Measurements from ENCODE around the gene REEP3. TPM values are rescaled to one million over a fixed set of nuclear protein-coding genes. Genes with fewer than 3 reads are reported as not detected.

The REEP3 gene
- total RNA-seq, 6 experiments from 2014 or later, result 66.0 to 83.2 (median 75.6) TPM

GRCh38 chr10:63501954-63502353, 19.2 kb upstream of the REEP3 start:
- Mint-ChIP-seq H3K9me3 (no peaks in the 10 kb centered on the region), H3K27me3 (ENCODE audit: insufficient read depth) (no peaks in the 10 kb centered on the region; the same call in 1 of the 2 replicates), H3K4me1 (ENCODE audit: low read depth) (peaks cover 43% of the 10 kb centered on the region), H3K36me3 (ENCODE audit: low read depth) (peaks cover 15% of the 10 kb centered on the region), H3K4me3 (no peak overlapping the region), H3K27ac (no peak overlapping the region)
- DNase-seq, result no peak
- no peak for TF ChIP-seq CTCF (IDR thresholded peaks at IDR 0.05)

GRCh38 chr10:63502832-63503231, 18.4 kb upstream of the REEP3 start:
- peaks cover 39% of the 10 kb centered on the region for H3K4me1 Mint-ChIP-seq (ENCODE audit: low read depth)
- no peak overlapping the region for H3K4me3 Mint-ChIP-seq
- TF ChIP-seq CTCF (IDR thresholded peaks at IDR 0.05), result no peak
- no peaks in the 10 kb centered on the region for H3K9me3 Mint-ChIP-seq
- H3K36me3 Mint-ChIP-seq (ENCODE audit: low read depth), result peaks cover 13% of the 10 kb centered on the region
- H3K27ac Mint-ChIP-seq, result no peak overlapping the region
- H3K27me3 Mint-ChIP-seq (ENCODE audit: insufficient read depth), result no peaks in the 10 kb centered on the region; the same call in 1 of the 2 replicates
- no peak for DNase-seq

DNA sequence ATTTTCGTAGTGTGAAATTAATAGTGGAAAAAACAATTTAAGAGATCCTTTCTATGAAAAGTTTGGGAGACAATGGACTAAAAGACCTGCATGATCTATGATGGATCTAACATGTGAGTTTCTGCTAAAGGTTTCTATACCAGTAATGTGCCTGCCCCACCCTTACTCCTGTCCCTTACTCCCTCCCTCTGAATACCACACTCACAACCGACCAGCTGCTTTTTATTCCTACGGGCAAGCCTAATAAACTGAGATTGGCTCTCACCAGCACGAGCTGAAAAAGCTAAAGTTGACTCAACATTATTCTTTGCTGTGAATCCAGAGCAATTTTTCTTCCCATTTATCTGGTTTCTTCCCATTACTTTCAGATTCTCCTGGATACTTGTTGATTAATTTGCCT, 17.8 kb upstream of the REEP3 start:
- no peak for TF ChIP-seq CTCF (IDR thresholded peaks at IDR 0.05)
- Mint-ChIP-seq H3K4me1 (ENCODE audit: low read depth) (peaks cover 36% of the 10 kb centered on the region), H3K4me3 (no peak overlapping the region), H3K9me3 (no peaks in the 10 kb centered on the region), H3K36me3 (ENCODE audit: low read depth) (peaks cover 18% of the 10 kb centered on the region), H3K27ac (no peak overlapping the region), H3K27me3 (ENCODE audit: insufficient read depth) (no peaks in the 10 kb centered on the region; the same call in 1 of the 2 replicates)
- no peak for DNase-seq

DNA sequence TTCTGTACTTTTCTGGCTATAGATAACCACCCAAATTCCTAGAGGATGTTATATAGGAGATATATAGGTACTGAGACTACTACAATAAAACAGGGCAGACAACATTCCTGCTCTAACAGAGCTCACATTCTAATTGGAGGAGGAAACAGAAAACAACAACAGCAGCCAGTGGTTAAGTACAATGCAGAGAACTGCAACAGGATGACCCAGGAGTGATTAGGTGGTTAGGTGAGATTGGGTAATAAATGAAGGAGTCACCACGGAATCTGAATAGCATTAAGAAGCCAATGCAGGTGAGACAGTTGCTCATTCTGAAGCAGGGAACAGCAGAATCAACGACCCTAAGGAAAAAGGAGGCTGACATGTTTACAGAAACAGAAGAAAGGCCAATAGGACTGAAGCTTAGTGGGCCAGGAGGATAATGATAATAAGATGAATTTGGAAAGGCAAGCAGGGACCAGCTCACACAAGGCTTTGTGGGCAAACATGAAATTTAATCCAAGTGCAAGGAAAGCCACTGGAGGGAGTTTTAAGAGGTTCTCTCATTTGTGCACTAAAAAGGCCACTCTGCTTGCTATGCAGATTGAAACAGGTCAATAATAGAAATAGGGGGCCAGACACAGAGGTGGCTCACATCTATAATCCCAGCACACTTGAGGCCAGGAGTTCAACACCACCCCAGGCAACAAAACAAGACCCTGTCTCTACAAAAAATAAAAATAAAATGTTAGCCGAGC, 16.9 kb upstream of the REEP3 start:
- TF ChIP-seq CTCF (IDR thresholded peaks at IDR 0.05), result no peak
- H3K36me3 Mint-ChIP-seq (ENCODE audit: low read depth), result peaks cover 21% of the 10 kb centered on the region
- no peak overlapping the region for H3K4me3 Mint-ChIP-seq
- no peaks in the 10 kb centered on the region for H3K9me3 Mint-ChIP-seq
- H3K4me1 Mint-ChIP-seq (ENCODE audit: low read depth), result peaks cover 28% of the 10 kb centered on the region
- DNase-seq, result no peak
- H3K27ac Mint-ChIP-seq, result no peak overlapping the region
- H3K27me3 Mint-ChIP-seq (ENCODE audit: insufficient read depth), result no peaks in the 10 kb centered on the region; the same call in 1 of the 2 replicates

DNA sequence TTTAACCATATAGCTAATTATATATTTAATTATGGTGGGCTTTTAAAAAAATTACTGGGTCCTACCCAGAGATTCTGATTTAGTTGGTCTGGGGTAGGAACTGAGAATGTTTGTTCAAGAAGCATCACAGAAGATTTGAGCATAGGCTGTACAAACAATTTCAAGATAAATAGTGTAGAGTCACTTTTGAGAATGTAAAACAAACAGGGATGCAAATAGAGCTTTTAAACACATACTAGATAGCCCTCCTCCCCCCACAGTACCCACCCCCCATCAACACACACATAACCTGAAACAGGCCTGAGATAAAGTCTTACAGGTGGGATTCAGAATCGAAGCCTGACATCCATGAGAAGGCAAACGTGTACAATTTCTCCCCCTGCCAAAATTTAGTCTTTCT, 15.6 kb upstream of the REEP3 start:
- H3K4me3 Mint-ChIP-seq, result no peak overlapping the region
- H3K4me1 Mint-ChIP-seq (ENCODE audit: low read depth), result peaks cover 26% of the 10 kb centered on the region
- no peak for TF ChIP-seq CTCF (IDR thresholded peaks at IDR 0.05)
- H3K27ac Mint-ChIP-seq, result no peak overlapping the region
- no peaks in the 10 kb centered on the region; the same call in 1 of the 2 replicates for H3K27me3 Mint-ChIP-seq (ENCODE audit: insufficient read depth)
- H3K9me3 Mint-ChIP-seq, result no peaks in the 10 kb centered on the region
- DNase-seq, result no peak
- peaks cover 19% of the 10 kb centered on the region for H3K36me3 Mint-ChIP-seq (ENCODE audit: low read depth)

Measured in HFFc6 (cell line).